Common myeloid progenitor, CD34-positive (primary cell): ENCODE results near the gene CPLX1.

Experiments used
- CTCF ChIA-PET: fragments of 350-600 bp; sonication (Branson Sonifier 250); formaldehyde crosslinking; loops from one replicate; lab custom pipeline; 2021; ENCODE audit warnings: antibody characterized with exemption; lab: Charles Lee
- POLR2A ChIA-PET: fragments of 350-600 bp; sonication (Branson Sonifier 250); formaldehyde crosslinking; loops from one replicate; lab custom pipeline; 2021; ENCODE audit warnings: antibody characterized with exemption; lab: Charles Lee
- DNase-seq, 3 donors: peaks; one replicate each; pipeline versions ENCODE4 v3.0.0 to v3.0.0-alpha.2; 2013
- H3K27ac ChIP-seq, 2 experiments: 1 replicate in 1 of 2; 2 replicates in 1 of 2; pipeline ENCODE4 v1.7.0; 2013; ENCODE audit warnings: inconsistent platforms in 2 of 2, low read length in 2 of 2, mild to moderate bottlenecking in 2 of 2, low read depth in 1 of 2, moderate library complexity in 1 of 2; ENCODE audit not compliant: severe bottlenecking in 2 of 2, insufficient read depth in 1 of 2, poor library complexity in 1 of 2
- H3K27me3 ChIP-seq, 5 experiments: replicated peaks in 2 of 5; 1 replicate in 3 of 5; 2 replicates in 2 of 5; pipeline versions ENCODE4 v1.6.1 to v1.7.0; 2013; ENCODE audit warnings: low read length in 4 of 5, mild to moderate bottlenecking in 2 of 5, moderate library complexity in 2 of 5, inconsistent platforms in 1 of 5; ENCODE audit not compliant: insufficient read depth in 5 of 5, control insufficient read depth in 4 of 5
- H3K36me3 ChIP-seq, 4 experiments: 1 replicate in 2 of 4; 2 replicates in 2 of 4; pipeline versions ENCODE4 v1.6.1 to v1.7.0; 2013; ENCODE audit warnings: low read length in 3 of 4, control low read depth in 1 of 4, mild to moderate bottlenecking in 1 of 4; ENCODE audit not compliant: control insufficient read depth in 4 of 4, insufficient read depth in 4 of 4
- H3K4me1 ChIP-seq, 4 experiments: 1 replicate in 3 of 4; 2 replicates in 1 of 4; pipeline versions ENCODE4 v1.6.1 to v1.7.1; 2013; ENCODE audit warnings: low read length in 3 of 4, mild to moderate bottlenecking in 3 of 4, control low read depth in 1 of 4, inconsistent platforms in 1 of 4, moderate library complexity in 1 of 4; ENCODE audit not compliant: control insufficient read depth in 4 of 4, insufficient read depth in 4 of 4; ENCODE audit errors: control extremely low read depth in 1 of 4
- H3K4me3 ChIP-seq, 7 experiments: 1 replicate in 4 of 7; 2 replicates in 3 of 7; pipeline versions ENCODE4 v1.5.1 to v1.7.0; 2013; ENCODE audit warnings: mild to moderate bottlenecking in 7 of 7, low read length in 6 of 7, moderate library complexity in 6 of 7, inconsistent platforms in 2 of 7, low read depth in 2 of 7, control low read depth in 1 of 7; ENCODE audit not compliant: insufficient read depth in 4 of 7, control insufficient read depth in 1 of 7; ENCODE audit errors: extremely low read depth in 1 of 7
- H3K9me3 ChIP-seq, 5 experiments: 1 replicate in 4 of 5; 2 replicates in 1 of 5; pipeline versions ENCODE4 v1.6.1 to v1.7.1; 2013; ENCODE audit warnings: low read length in 4 of 5, mild to moderate bottlenecking in 2 of 5, inconsistent platforms in 1 of 5, low read depth in 1 of 5, moderate library complexity in 1 of 5; ENCODE audit not compliant: control insufficient read depth in 4 of 5, insufficient read depth in 2 of 5; ENCODE audit errors: control extremely low read depth in 1 of 5
- WGBS: methylation state at CpG from one replicate; pipeline ENCODE4 v1.1.5; 2013; ENCODE audit not compliant: insufficient coverage; 5-methylcytosine and 5-hydroxymethylcytosine counted together

The CPLX1 gene

GRCh38 chr4:751676-752075 lies 74.3 kb downstream of the CPLX1 start:
- CTCF ChIA-PET, result interaction anchor here (1.5 to 3.5 kb wide), 2 partner anchors 10 to 12 kb away, joined by 6 to 18 read pairs; no protein-coding TSS in a partner anchor
- 97% methylated on average over 15 of the region's 15 CpGs for WGBS
- Histone ChIP-seq H3K9me3 (no peaks in the 10 kb centered on the region), H3K27ac (no peak overlapping the region), H3K36me3 (peaks cover 9 to 65% (median 60%) of the 10 kb centered on the region in 4 experiments), H3K27me3 (no peaks in the 10 kb centered on the region), H3K4me1 (no peaks in the 10 kb centered on the region), H3K4me3 (no peak overlapping the region)
- DNase-seq, result no peak
- POLR2A ChIA-PET, result no interaction called here

- no peak for DNase-seq
- ChIA-PET CTCF (interaction anchor here (0.6 kb wide), 1 partner anchor 97 kb away, joined by 3 read pairs; no protein-coding TSS in a partner anchor), POLR2A (no interaction called here)
- Histone ChIP-seq H3K4me3 (no peak overlapping the region), H3K36me3 (peaks cover 7 to 61% (median 55%) of the 10 kb centered on the region in 4 experiments), H3K9me3 (no peaks in the 10 kb centered on the region), H3K4me1 (no peaks in the 10 kb centered on the region), H3K27ac (no peak overlapping the region), H3K27me3 (no peaks in the 10 kb centered on the region)
- 98% methylated on average over 18 of the region's 20 CpGs for WGBS
These were observed 75.9 kb downstream of the CPLX1 start for GRCh38 chr4:749698-750666.

GRCh38 chr4:748461-748860 lies 77.5 kb downstream of the CPLX1 start:
- ChIA-PET POLR2A (interaction anchor here (0.7 kb wide), 1 partner anchor 142 kb away, joined by 3 read pairs; no protein-coding TSS in a partner anchor), CTCF (no interaction called here)
- Histone ChIP-seq H3K27ac (no peak overlapping the region), H3K9me3 (no peaks in the 10 kb centered on the region), H3K36me3 (peaks cover 6 to 52% (median 48%) of the 10 kb centered on the region in 4 experiments), H3K27me3 (no peaks in the 10 kb centered on the region), H3K4me1 (no peaks in the 10 kb centered on the region), H3K4me3 (no peak overlapping the region)
- 95% methylated on average over 16 of the region's 19 CpGs for WGBS
- DNase-seq, result no peak

GRCh38 chr4:747546-748170 lies 78.3 kb downstream of the CPLX1 start:
- DNase-seq, result no peak
- no peaks in the 10 kb centered on the region for H3K27me3 ChIP-seq
- no peaks in the 10 kb centered on the region for H3K4me1 ChIP-seq
- WGBS, result 98% methylated on average over 14 of the region's 34 CpGs
- ChIA-PET POLR2A (no interaction called here), CTCF (no interaction called here)
- H3K27ac ChIP-seq, result no peak overlapping the region
- no peak overlapping the region for H3K4me3 ChIP-seq
- peaks cover 6 to 54% (median 46%) of the 10 kb centered on the region in 4 experiments for H3K36me3 ChIP-seq
- H3K9me3 ChIP-seq, result no peaks in the 10 kb centered on the region

- POLR2A ChIA-PET, result no interaction called here
- Histone ChIP-seq H3K9me3 (no peaks in the 10 kb centered on the region), H3K4me1 (no peaks in the 10 kb centered on the region), H3K27ac (no peak overlapping the region), H3K27me3 (no peaks in the 10 kb centered on the region), H3K4me3 (no peak overlapping the region), H3K36me3 (peaks cover 12 to 51% (median 32%) of the 10 kb centered on the region in 4 experiments)
- 95% methylated on average over 18 of the region's 44 CpGs for WGBS
- DNase-seq, result no peak
- CTCF ChIA-PET, result no interaction called here
These were observed 81.6 kb downstream of the CPLX1 start for GRCh38 chr4:744212-744841.

GRCh38 chr4:743463-744211 lies 82.3 kb downstream of the CPLX1 start:
- ChIA-PET POLR2A (no interaction called here), CTCF (interaction anchor here (0.8 to 2.5 kb wide), 6 partner anchors 9 to 153 kb away, joined by 3 to 5 read pairs (median 3); no protein-coding TSS in a partner anchor)
- Histone ChIP-seq H3K4me1 (no peaks in the 10 kb centered on the region), H3K9me3 (no peaks in the 10 kb centered on the region), H3K4me3 (no peak overlapping the region), H3K36me3 (peaks cover 12 to 50% (median 34%) of the 10 kb centered on the region in 4 experiments), H3K27me3 (no peaks in the 10 kb centered on the region), H3K27ac (no peak overlapping the region)
- WGBS, result 87% methylated on average over 21 of the region's 22 CpGs
- DNase-seq, result no peak
